Loucy (cell line): ENCODE measurements around the gene ACADM.

Experiments used
- H2AFZ ChIP-seq: fragments of 200-600 bp; sonication (generic); 2 replicates; pipeline ENCODE4 v1.6.0; 2016; ENCODE audit warnings: antibody characterized with exemption, mild to moderate bottlenecking, low read length, moderate library complexity
- H3F3A ChIP-seq: fragments of 200-600 bp; 2 replicates; pipeline ENCODE4 v1.6.0; 2016; ENCODE audit warnings: antibody characterized with exemption, low read depth, mild to moderate bottlenecking
- H3K27me3 ChIP-seq: fragments of 200-600 bp; sonication (generic); 2 replicates; pipeline ENCODE4 v1.6.1; 2014; ENCODE audit warnings: low read length, mild to moderate bottlenecking; ENCODE audit not compliant: insufficient read depth, poor library complexity, severe bottlenecking
- H3K36me3 ChIP-seq: fragments of 200-600 bp; sonication (generic); 2 replicates; pipeline ENCODE4 v1.6.1; 2016; ENCODE audit warnings: low read length; ENCODE audit not compliant: insufficient read depth
- H3K4me1 ChIP-seq: fragments of 200-600 bp; sonication (generic); 2 replicates; pipeline ENCODE4 v1.5.1; 2014; ENCODE audit warnings: low read length, mild to moderate bottlenecking; ENCODE audit not compliant: insufficient read depth, poor library complexity, severe bottlenecking
- H3K4me2 ChIP-seq: fragments of 200-600 bp; sonication (generic); 2 replicates; pipeline ENCODE4 v1.6.0; 2014; ENCODE audit warnings: antibody characterized with exemption, low read length, low read depth, mild to moderate bottlenecking; ENCODE audit not compliant: poor library complexity, severe bottlenecking
- H3K4me3 ChIP-seq: fragments of 200-600 bp; sonication (generic); 2 replicates; pipeline ENCODE4 v1.5.1; 2014; ENCODE audit warnings: low read length, mild to moderate bottlenecking, mixed read lengths; ENCODE audit not compliant: poor library complexity, severe bottlenecking
- H3K79me2 ChIP-seq: fragments of 200-600 bp; sonication (generic); 2 replicates; pipeline ENCODE4 v1.6.1; 2014; ENCODE audit warnings: low read length; ENCODE audit not compliant: insufficient read depth
- H3K9ac ChIP-seq: fragments of 200-600 bp; sonication (generic); 2 replicates; pipeline ENCODE4 v1.6.0; 2014; ENCODE audit warnings: mild to moderate bottlenecking, low read depth, low read length, moderate library complexity; ENCODE audit not compliant: poor library complexity, severe bottlenecking
- H3K9me2 ChIP-seq: fragments of 200-600 bp; sonication (generic); replicated peaks from 2 replicates; pipeline ENCODE4 v1.6.1; 2016; ENCODE audit warnings: low read depth, low read length, mixed read lengths
- H3K9me3 ChIP-seq: fragments of 200-600 bp; sonication (generic); 2 replicates; pipeline ENCODE4 v1.6.1; 2014; ENCODE audit warnings: mild to moderate bottlenecking, antibody characterized with exemption, low read length, low read depth; ENCODE audit not compliant: insufficient read depth
- H4K20me1 ChIP-seq: fragments of 200-600 bp; sonication (generic); 2 replicates; pipeline ENCODE4 v1.6.0; 2014; ENCODE audit warnings: antibody characterized with exemption, low read length, mild to moderate bottlenecking; ENCODE audit not compliant: insufficient read depth, poor library complexity, severe bottlenecking
- EZH2phosphoT487 ChIP-seq: fragments of 200-600 bp; IDR thresholded peaks from 2 replicates; pipeline ENCODE4 v1.6.1; 2018; ENCODE audit warnings: antibody characterized with exemption, mild to moderate bottlenecking, moderate library complexity, borderline replicate concordance
- TF ChIP-seq, protein P1 (sequence below): fragments of 200-600 bp; sonication (generic); conservative IDR thresholded peaks from 2 replicates; pipeline ENCODE4 v1.5.1; 2014; ENCODE audit warnings: mild to moderate bottlenecking, antibody characterized with exemption, low read length

Gene ACADM

DNA sequence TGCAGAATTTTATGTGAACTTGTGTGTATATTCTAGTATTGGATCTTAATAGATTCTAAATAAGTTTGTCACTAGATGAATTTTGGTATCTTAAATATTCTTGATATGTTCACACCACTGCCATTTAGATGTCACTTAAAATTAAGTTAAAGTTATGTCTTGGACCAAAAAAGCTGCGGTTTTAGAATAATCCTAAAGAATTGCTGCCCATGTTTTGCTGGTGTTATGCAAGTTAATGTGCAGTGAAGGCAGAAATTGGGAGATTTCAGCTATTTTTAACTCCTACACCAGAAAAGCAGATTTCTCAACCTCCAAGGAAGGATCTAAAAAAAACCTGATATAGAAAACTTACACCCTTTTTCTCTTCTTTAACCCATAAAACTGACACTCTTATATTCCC lies 757 bp downstream of the ACADM start:
- Histone ChIP-seq H3K9me2 (no peaks in the 10 kb centered on the region), H3K4me2 (peak overlapping the region; percentile 88), H2AFZ (0 out of 2 replicates have a peak overlapping the region, but pooled peaks have one; percentile 75), H3K4me1 (peaks cover 46% of the 10 kb centered on the region), H3K4me3 (peak overlapping the region; percentile 97), H3K9me3 (no peaks in the 10 kb centered on the region), H3K27me3 (no peaks in the 10 kb centered on the region), H3K9ac (peak overlapping the region; percentile 95), H4K20me1 (peaks cover 38% of the 10 kb centered on the region), H3F3A (0 out of 2 replicates have a peak, but pooled peaks cover 5% of the 10 kb centered on the region), H3K79me2 (peaks cover 64% of the 10 kb centered on the region), H3K36me3 (no peaks in the 10 kb centered on the region)
- no peak for TF ChIP-seq EZH2phosphoT487
- TF ChIP-seq, protein P1, sequence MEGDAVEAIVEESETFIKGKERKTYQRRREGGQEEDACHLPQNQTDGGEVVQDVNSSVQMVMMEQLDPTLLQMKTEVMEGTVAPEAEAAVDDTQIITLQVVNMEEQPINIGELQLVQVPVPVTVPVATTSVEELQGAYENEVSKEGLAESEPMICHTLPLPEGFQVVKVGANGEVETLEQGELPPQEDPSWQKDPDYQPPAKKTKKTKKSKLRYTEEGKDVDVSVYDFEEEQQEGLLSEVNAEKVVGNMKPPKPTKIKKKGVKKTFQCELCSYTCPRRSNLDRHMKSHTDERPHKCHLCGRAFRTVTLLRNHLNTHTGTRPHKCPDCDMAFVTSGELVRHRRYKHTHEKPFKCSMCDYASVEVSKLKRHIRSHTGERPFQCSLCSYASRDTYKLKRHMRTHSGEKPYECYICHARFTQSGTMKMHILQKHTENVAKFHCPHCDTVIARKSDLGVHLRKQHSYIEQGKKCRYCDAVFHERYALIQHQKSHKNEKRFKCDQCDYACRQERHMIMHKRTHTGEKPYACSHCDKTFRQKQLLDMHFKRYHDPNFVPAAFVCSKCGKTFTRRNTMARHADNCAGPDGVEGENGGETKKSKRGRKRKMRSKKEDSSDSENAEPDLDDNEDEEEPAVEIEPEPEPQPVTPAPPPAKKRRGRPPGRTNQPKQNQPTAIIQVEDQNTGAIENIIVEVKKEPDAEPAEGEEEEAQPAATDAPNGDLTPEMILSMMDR = no peak

DNA sequence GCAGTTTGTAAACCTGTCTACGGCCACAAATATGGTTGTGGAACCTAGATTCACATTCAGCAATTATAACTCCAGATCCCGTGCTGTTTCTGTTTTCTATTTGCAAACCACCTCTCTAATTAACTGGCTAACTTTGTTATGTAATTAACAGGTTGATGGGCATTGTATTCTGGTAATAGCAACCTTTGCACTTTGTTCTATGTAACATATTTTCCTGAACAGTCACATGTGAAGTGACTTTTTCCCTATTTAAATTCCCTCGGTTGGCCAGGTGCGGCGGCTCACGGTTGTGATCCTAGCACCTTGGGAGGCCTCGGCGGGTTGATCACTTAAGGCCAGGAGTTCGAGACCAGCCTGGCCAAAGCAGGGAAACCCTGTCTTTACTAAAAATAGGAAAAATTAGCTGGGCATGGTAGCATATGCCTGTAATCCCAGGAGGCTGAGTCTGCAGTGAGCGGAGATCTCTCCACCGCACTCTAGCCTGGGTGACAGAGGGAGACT lies 1.4 kb downstream of the ACADM start:
- no peaks in the 10 kb centered on the region for H3K27me3 ChIP-seq
- H3K4me1 ChIP-seq = peaks cover 39% of the 10 kb centered on the region
- 0 out of 2 replicates have a peak, but pooled peaks cover 5% of the 10 kb centered on the region for H3F3A ChIP-seq
- TF ChIP-seq, protein P1 = no peak
- no peak for TF ChIP-seq EZH2phosphoT487
- H3K79me2 ChIP-seq = peaks cover 71% of the 10 kb centered on the region
- H3K4me3 ChIP-seq = peak overlapping the region; percentile 97
- H2AFZ ChIP-seq = no peak overlapping the region
- peak overlapping the region; percentile 88 for H3K4me2 ChIP-seq
- H3K9me2 ChIP-seq = no peaks in the 10 kb centered on the region
- H4K20me1 ChIP-seq = peaks cover 38% of the 10 kb centered on the region
- H3K36me3 ChIP-seq = no peaks in the 10 kb centered on the region
- peak overlapping the region; percentile 95 for H3K9ac ChIP-seq
- H3K9me3 ChIP-seq = no peaks in the 10 kb centered on the region

DNA sequence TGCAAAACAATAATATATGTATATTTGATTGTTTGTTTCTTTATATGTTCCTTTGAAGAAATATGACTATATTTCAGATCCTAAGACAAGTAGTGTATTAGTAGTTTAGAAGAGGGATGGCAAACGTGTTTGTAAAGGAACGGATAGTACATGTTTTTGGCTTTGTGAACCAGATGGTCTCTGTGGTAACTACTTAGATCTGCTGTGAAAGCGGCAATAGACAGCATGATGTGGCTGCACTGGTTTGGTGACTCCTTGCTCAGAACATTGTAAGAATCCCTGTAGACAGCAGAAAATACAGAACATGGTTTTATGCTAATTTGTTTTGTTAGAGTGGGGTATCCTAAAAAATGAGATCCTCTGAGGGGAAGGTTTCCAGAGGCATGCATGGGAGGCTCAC lies 3.1 kb downstream of the ACADM start:
- H3K79me2 ChIP-seq = peaks cover 79% of the 10 kb centered on the region
- H3K36me3 ChIP-seq = no peaks in the 10 kb centered on the region
- no peak for TF ChIP-seq EZH2phosphoT487
- TF ChIP-seq, protein P1 = no peak
- H3K9me2 ChIP-seq = no peaks in the 10 kb centered on the region
- H3K4me1 ChIP-seq = peaks cover 37% of the 10 kb centered on the region
- H3K27me3 ChIP-seq = no peaks in the 10 kb centered on the region
- H4K20me1 ChIP-seq = peaks cover 50% of the 10 kb centered on the region
- H3F3A ChIP-seq = no peaks in the 10 kb centered on the region
- peak overlapping the region; percentile 95 for H3K9ac ChIP-seq
- H2AFZ ChIP-seq = no peak overlapping the region
- H3K4me2 ChIP-seq = peak overlapping the region; percentile 88
- peak overlapping the region; percentile 97 for H3K4me3 ChIP-seq
- no peaks in the 10 kb centered on the region for H3K9me3 ChIP-seq
